GM12801 (cell line): ENCODE data around the gene CREB3.

Source experiments
- TF ChIP-seq, protein P1 (sequence below): IDR thresholded peaks from one replicate; pipeline ENCODE4 v1.5.1; 2011; ENCODE audit warnings: control low read depth; ENCODE audit not compliant: insufficient read length; ENCODE audit errors: extremely low read depth

Gene CREB3

GRCh38 chr9:35753466-35753865 lies 21.0 kb downstream of the CREB3 start:
- TF ChIP-seq, protein P1, sequence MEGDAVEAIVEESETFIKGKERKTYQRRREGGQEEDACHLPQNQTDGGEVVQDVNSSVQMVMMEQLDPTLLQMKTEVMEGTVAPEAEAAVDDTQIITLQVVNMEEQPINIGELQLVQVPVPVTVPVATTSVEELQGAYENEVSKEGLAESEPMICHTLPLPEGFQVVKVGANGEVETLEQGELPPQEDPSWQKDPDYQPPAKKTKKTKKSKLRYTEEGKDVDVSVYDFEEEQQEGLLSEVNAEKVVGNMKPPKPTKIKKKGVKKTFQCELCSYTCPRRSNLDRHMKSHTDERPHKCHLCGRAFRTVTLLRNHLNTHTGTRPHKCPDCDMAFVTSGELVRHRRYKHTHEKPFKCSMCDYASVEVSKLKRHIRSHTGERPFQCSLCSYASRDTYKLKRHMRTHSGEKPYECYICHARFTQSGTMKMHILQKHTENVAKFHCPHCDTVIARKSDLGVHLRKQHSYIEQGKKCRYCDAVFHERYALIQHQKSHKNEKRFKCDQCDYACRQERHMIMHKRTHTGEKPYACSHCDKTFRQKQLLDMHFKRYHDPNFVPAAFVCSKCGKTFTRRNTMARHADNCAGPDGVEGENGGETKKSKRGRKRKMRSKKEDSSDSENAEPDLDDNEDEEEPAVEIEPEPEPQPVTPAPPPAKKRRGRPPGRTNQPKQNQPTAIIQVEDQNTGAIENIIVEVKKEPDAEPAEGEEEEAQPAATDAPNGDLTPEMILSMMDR: no peak

DNA sequence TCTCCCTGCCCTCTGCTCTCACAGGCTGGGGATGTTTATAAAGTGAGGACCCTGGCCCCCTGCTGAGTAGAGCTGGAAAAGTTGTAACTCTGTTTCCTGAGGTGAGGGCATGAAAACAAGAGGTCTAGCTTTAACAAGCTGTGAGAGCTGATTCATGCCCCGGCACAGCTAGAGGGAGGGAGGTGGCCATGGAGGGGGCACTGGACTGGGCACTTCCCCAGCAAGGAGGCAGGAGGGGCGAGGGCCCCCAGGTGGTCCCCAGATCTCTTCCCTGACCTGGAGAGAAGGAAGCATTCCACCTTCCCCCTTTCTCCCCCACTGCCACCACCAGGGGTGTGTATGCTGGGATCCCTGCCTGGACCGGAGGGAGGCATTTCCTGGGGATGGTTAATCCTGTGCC lies 21.8 kb downstream of the CREB3 start, which contains the start of gene MSMP:
Gene MSMP, minus strand, starts transcription at position 13 of the 400 bp plus-strand sequence. CDS start 147 bp downstream, outside the sequence.
- TF ChIP-seq, protein P1: no peak

DNA sequence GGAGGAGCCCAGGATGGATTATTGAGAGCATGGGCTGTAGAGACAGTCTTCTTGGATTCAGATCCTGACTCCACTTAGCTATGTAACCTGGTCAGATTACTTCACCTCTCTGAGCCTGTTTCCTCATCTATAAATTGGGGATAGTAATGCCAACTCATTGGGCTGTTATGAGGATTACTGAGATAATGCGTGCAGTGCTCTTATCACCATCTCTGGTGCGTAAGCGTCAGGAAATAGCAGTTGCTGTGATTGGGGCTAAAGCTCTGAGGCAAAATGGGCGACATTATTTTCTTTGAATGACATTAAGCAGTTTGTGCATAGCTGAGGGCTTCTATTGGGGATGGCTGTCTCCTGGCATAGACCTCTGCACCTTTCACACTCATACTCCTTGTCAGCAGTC lies 22.6 kb downstream of the CREB3 start:
- TF ChIP-seq, protein P1: no peak

DNA sequence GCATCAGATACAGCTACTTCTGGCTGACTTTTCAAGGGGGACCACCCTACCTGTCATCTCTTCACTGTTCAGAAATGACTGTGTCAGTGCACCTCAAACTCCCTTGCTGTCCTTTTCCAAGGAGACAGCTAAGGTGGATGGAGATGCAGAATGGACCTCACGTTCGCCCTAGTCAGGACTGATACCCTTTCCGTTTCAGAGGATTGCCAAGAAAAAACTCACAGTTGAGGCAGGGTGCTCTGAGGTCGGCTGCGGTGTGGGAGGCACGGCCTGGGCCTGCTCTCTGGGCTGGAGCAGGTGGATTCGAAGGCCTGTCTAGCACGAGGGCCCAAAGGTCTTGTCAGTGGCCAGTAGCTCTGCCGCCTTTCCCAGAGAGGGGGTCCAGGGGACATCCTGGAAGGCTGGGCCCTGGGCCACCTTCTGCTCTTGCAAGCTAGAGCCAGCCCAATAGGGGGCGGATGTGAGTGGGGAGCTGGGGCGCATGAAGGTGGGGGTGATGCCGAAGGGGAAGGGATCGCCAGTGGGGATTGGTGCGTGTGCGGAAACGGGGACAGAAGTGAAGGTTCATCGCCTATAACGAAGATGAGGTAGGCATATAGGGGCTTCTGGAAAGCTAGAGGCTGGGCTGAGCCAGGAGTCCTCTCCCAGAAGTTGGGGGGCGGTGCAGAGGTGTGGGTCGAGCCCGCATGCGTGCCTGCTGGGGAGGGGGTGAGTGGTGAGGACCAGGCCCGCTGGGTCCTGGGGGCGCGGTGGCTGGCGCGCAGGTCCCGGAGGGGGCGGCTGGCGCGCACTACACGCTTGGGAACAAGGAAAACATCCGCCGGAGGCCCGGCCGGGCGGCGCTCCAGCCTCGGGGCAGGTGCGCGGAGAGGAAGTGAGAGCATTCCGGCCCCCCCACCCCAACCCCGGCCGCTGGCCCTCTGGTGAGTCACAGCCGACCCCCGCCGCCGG lies 24.1 kb downstream of the CREB3 start:
- TF ChIP-seq, protein P1: no peak

DNA sequence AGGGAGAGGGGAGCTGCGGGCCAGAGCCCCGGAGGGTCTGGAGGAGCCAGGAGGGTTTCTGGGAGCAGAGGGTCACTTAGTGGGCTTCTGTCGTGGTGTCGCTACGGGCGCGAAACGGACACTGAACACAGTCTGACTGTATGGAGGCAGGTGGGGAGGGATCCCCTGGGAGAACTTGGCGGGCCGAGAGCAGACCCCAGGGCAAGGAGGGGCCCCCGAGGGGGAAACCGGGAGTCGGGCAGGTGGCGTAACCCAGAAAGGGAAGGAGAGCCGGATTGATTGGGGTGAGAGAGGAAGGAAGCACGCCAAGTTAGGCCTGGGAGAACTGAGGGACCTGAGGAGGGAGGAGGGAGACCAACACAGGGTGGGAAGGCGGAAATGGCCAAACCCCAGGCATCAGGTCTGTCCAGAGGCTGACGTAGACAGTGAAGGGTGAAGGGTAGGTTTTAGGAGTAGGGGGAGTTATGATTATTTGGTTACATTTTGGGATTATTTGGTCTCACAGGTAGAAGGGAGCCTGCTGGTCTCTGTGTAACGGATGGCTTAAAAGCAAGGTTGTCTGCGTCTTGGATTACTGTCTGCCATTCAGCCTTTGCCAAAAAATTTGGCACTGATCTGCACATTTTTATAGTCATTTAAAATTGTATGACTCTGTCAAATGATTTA lies 24.9 kb downstream of the CREB3 start:
- TF ChIP-seq, protein P1: no peak

DNA sequence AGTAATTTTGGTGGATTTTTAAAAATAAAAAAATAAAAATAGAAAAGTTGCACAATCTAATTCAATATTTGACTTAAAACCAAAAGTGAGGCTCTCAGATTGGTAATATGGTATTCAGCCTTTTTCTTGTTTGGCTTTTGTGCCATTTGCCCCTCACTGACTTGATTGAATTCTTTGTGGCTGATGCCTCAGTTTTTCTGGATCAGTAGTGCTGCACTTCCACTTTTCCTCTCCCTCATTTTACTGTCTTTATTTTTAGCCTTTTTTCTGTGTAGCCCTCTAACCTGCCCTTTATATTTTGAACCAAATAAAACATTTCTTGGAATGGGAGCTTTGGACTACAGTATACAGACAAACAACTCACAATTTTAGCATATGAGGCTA lies 25.4 kb downstream of the CREB3 start:
- TF ChIP-seq, protein P1: no peak

DNA sequence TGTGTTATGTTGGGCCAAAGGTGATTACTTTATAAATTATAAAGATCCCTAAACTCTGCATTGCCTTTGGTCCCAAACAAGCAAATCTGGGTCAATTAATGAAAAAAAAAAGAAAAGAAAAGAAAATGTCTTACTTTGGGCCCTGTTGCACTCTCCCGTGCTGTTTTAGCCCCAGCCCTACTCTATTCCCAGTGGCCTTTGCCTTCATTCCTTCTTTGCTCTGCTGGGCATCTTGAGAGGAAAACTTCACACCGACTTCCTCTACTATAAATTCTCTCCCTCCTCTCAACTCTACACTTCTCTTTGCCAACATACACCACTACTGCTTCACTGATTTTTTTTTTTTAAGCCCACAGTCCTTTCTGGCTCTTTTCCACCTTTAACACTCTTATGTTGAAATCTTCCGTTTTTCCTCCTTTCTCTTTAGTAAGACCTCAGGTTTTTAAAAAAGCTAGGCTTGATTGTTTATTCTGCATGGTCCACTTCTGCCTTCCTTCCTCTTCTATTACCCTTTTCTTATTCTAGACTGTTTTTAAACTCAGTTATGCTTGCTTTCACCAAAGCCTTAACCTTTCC lies 26.1 kb downstream of the CREB3 start:
- TF ChIP-seq, protein P1: no peak
